Ecto neural progenitor cell (in vitro differentiated cells): ENCODE results near the gene TMEM33.
"Not testable (repeated sequence)": the region's sequence is repeated elsewhere in the genome, so short reads cannot be mapped to it uniquely, and the experiment has no call there.

ENCODE experiments used
- DNase-seq: peaks from one replicate; pipeline ENCODE4 v3.0.0-alpha.2; 2018; ENCODE audit warnings: low spot score

TMEM33 gene, protein sequence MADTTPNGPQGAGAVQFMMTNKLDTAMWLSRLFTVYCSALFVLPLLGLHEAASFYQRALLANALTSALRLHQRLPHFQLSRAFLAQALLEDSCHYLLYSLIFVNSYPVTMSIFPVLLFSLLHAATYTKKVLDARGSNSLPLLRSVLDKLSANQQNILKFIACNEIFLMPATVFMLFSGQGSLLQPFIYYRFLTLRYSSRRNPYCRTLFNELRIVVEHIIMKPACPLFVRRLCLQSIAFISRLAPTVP

DNA sequence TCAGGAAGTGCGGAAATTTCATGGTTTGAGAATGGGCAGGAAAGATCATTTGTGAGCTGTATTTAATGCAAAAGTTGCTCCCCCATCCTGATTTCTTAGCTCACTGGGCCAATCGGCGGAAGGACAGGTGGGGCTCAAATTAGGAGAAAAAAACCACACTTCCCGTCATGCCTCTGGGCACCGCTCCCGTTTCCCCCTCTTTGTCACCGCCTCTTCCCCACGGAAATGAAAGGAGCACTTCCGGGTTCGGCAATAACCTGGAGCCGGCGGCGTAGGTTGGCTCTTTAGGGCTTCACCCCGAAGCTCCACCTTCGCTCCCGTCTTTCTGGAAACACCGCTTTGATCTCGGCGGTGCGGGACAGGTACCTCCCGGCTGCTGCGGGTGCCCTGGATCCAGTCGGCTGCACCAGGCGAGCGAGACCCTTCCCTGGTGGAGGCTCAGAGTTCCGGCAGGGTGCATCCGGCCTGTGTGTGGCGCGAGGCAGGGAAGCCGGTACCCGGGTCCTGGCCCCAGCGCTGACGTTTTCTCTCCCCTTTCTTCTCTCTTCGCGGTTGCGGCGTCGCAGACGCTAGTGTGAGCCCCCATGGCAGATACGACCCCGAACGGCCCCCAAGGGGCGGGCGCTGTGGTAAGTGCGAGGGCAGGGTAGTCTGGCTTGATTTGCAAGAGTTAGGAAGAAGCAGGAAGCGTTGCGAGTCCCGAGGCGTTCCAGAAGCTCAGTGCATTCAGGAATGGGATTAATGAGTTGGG is at the start of gene TMEM33:
TSS of gene TMEM33 (plus strand) at position 529 of the 751 bp plus-strand sequence. CDS start at position 585, 56 bp downstream.
- DNase-seq, result peak; percentile 87

DNA sequence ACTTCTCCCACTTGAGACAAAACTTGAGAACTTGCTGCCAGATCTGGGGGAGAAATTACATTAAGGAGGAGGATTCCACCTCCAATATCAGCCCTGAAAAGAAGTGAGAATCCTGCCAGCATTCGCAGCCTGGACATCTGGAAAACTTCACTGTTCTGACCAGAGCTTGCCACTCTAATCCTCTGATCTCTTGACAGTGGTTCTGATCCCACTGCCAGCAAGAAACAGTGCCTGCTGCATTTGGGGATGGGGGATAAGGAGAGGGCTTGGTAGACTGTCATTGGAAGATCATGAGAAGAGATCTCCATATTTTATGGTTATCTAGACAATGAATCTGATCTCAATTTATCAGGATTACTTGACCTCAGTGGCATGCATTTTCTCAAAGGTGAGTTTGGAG is 49.8 kb upstream of the TMEM33 start:
- no peak for DNase-seq

DNA sequence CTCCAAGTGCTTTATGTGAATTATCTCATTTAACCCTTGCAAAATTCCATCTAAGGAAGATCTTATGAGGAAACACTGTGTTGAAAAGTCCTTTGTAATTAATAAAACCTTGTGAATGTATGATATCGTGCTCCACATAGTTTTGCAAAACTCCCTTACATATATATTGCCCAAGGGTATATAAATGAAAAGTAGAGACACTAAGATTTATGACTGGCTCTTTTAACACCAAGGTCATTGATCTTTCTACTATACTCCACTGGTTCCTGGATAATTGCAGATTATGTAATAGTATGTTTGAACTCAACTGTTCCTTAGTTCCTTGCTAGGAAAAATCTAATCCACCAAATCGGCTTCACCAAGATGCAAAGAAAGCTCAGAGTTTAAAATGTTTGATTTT is 48.0 kb upstream of the TMEM33 start:
- no peak for DNase-seq

DNA sequence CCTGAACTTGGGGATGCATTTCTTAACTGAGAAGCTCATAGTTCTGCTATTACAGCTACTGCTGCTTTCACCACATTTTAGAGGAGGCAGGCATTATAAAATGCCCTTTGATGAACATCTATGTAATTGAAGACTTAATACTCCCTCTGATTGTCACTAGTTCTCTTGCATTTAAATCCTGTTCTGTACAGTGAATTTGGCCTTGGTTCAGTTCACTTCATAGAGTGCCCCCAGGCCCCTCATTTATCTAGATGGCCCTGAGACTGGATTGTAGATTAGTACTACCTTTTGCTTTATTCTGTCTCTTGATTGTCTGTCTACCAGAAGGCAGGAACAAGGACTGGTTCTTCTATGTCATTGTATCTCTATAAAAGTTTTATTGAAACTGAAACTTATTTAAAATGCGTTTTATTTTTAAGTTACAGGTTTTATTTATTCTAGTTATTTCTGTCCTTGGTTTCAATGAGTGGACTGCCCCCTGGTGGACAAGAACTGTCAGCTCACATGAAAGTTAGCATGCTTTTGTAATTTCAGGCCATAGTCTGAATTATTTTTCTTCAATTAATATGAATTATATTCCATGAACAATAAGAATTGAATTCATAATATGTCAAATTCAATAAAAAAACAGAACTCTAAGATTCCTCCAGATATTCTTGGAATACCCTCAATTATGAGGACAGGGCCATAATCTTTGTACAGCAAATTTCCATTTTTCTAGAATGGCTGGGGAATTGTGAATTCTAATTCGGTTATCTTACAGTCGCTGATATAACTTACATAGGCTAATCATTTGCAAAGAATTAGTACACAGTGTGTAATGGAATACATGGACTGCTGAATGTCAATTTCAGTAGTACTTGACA is 47.2 kb upstream of the TMEM33 start:
- DNase-seq, result no peak

DNA sequence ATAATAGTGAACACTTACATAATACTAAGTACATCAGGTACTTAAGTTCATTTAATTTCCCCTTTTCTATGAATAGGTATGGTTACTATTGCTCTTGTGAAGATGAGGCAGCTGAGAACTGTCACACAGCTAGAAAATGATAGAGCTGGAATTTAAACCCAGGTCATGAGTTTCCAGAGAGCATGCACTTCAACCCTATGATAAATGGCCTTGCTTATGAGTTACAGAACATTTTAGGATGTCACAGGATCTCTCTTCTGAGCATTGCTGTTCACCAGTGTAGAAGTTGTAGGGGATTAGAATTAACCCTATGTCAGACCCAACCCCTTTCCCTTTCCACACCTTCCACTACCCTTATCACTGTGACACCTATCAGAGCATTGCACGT is 46.5 kb upstream of the TMEM33 start:
- no peak for DNase-seq

DNA sequence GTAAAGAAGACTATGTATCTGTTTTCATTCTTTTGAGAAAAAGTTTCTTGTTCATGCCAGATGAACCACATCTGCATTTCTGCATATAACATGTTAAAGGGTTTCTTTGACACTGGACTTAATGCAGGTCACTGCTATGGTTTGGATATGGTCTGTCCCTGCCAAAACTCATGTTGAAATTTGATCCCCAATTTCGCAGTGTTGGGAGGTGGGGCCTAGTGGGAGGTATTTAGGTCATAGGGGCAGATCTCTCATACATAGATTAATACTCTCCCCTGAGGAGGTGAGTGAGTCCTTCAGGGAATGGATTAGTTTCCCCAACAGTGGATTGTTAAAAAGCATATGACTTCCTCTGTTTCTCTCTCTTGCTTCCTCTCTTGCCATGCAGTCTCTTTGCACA is 45.9 kb upstream of the TMEM33 start:
- no peak for DNase-seq

DNA sequence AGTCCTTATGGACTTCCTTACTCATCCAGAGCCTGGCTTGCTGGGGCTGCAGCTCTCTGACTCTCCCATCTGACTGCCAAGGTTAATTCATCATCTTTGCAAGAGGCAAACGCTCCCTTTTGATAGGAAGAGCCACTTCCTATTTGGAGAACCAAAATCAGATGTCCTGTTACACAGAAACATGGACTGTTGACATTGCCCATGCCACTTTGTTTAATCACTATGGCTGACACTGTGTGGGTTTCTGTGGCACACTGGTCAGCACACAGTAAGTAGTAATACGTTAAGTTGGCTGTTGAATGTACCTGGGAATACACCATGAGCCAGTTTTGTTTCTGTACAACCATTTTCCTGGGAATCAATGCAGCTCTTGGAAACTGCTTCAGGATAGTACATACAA is 45.1 kb upstream of the TMEM33 start:
- no peak for DNase-seq

DNA sequence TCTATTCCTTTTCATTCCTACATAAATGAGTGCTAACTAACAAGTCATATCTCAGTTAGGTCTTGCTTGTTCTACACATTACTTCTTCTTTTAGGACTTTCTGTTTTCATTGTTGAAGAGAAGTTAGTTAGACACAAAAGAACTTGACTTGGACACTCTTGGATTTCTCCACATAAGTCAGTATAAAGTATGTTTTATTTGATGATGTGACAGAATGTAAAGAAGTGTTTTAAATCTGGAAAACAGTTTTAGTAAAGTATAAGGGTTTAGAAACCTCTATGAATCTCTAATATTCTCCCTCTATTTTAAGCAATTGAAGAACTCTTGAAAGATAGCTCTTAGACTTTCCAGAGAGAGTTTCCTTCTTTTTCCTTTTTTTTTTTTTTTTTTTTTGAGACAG is 38.6 kb upstream of the TMEM33 start:
- DNase-seq, result no peak

DNA sequence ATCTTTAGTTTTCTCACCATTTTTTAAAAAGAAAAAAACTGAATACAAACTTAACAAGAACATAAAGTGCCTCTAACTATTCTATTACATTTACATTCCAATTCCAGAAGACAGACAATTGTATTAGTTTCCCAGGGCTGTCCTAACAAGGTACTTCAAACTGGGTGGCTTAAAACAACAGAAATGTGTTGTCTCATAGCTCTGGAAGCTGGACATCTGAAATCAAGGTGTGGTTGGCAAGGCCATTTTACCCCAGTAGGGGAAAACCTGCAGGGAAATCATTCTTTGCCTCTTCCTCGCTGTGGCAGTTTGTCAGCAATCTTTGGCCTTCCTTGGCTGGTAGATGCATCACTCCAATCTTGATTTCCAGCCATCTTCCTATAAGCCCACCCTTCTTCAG is 37.5 kb upstream of the TMEM33 start:
- no peak for DNase-seq

DNA sequence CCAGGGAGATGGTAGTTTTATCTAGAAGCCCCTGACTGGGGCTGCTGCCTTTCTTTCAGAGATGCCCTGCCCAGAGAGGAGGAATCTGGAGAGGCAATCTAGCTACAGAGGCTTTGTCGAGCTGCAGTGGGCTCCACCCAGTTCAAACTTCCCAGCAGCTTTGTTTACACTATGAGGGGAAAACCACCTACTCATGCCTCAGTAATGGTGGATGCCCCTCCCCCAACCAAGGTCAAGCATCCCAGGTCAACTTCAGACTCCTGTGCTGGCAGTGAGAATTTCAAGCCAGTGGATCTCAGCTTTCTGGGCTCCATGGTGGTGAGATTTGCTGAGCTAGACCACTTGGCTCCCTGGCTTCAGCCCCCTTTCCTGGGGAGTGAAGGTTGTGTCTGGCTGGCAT is 26.1 kb upstream of the TMEM33 start:
- not testable (repeated sequence) for DNase-seq

DNA sequence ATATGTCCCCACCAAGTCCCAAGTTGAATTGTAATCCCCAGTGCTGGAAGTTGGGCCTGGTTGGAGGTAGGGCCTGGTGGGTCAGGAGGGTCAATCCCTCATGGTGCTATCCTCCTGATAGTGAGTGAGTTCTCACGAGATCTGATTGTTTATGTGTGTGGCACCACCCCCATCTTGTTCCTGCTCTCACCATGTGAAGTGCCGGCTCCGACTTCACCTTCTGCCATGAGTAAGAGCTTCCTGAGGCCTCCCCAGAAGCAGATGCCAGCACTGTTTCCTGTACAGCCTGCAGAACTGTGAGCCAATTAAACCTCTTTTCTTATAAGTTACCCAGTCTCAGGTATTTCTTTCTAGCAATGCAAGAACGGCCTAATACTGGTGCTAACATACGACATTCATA is 22.7 kb upstream of the TMEM33 start:
- DNase-seq, result no peak

DNA sequence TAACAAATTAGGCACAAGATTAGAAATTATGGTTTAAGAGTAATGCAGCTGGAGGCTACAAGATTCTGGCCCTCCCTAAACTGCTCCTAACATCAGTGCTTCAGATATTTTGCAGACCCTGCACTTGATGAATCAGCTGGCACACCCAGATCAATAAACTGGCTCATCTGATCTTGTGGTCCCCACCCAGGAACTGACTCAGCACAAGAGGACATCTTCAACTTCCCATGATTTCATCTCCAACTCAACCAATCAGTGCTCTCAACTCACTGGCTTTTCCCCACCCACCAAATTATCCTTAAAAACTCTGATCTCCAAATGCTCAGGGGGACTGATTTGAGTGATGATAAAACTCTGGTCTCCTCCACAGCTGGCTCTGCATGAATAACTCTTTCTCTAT is 21.7 kb upstream of the TMEM33 start:
- DNase-seq, result no peak

DNA sequence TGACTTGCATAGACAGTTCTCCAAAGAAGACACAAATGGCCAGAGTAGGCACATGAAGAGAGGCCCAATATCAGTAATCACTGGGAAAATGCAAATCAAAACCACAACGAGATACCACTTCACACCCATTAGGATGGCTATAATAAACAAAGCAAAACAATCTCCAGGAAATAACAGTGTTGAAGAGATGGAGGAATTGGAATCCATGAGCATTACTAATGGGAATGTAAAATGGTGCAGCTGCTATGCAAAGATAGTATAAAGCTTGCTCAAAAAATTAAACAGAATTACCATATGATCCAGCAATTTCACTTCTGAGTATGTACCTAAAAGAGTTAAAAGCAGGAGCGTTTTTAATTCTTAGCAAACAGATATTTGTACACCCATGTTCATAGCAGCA is 17.0 kb upstream of the TMEM33 start:
- no peak for DNase-seq

DNA sequence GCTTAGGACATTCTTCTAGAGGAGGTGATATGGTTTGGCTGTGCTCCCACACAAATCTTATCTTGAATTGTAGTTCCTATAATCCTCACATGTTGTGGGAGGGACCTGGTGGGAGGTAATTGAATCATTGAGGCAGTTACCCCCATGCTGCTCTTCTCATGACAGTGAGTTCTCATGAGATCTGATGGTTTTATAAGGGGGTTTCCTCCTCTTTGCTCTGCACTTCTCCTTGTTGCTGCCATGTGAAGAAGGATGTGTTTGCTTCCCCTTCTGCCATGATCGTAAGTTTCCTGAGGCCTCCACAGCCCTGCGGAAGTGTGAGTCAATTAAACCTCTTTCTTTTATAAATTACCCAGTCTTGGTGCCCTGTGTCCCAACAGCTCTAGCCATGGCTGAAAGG is 14.8 kb upstream of the TMEM33 start:
- not testable (repeated sequence) for DNase-seq

DNA sequence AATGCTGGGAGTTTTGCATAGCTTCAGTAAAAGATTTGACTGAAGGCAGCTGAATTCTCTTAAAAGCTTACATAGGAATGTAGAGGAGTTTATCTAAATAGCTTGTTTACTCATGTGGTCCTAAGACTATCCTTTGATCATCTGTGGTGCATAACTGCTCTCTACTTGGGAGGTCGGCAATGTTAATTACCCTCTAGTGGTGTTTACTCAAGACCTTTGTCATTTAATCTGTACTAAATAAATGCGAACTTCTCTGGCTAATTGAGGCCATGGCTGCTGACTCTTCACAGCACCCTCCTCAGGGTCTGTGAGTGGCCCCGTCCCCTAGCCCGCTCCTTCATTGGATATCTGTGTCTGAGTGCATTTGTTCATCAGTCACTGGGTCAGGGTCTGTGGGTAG is 13.8 kb upstream of the TMEM33 start:
- DNase-seq, result no peak

DNA sequence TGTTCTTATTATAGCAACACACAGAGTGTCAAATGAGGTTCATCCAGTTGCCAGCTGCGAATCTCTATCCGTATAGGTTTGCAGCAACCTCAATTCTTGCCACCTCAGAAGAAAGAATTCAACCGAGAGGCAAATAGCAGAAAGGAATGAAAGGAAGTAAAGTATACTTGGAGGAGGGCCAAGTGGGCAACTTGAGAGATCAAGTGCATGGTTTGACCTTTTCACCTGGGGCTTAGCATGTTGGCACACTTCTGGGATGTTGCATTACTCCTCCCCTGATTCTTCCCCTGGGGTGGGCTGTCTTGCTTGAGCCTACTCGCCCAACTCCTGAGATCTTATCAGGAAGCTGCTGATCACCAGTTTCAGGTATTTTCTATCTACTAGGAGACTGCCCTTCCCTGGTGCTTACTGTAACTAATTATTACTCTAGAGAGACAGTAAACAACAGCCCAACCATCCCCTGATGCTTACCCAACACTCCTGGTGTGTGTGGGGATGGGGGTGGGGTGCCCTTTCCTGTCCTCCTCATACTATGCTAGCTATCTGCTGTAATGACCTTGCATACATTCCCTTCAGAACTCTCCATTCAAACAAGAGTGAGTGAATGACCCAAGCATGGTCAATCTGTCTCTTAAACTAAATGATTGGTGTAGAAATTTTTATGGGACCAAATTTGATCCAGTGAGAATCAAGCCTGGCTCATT is 7.3 kb upstream of the TMEM33 start:
- DNase-seq, result no peak

DNA sequence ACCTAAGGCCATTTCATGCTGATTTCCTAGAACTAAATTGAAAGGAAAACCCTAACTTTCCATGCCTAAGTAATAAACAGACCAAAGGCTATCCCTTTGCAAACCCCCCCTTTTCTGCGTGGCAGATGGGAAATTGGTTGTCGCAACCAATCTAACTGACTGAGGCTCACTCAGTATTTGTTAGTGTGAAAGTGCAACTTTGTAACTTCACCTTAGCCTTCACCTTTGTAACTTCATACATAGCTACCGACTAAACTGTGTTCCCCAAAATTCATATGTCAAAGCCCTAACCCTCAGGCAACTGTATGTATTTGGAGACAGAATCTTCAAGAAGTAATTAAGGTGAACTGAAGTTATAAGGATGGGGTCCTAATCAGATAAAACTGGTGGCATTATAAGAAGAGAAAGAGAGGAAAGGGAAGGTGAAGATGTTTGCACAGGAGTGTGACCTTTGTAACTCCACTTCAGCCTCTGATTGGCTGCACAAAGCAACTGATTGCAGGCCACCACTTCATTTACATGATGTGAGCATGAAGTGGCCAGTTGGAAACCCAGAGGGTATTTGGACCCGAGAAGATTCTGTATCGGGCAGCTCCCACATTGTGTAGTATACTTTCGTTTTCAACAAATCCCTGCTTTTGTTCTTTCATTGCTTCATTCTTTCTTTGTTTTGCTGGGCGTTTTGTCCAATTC is 4.9 kb upstream of the TMEM33 start:
- no peak for DNase-seq

DNA sequence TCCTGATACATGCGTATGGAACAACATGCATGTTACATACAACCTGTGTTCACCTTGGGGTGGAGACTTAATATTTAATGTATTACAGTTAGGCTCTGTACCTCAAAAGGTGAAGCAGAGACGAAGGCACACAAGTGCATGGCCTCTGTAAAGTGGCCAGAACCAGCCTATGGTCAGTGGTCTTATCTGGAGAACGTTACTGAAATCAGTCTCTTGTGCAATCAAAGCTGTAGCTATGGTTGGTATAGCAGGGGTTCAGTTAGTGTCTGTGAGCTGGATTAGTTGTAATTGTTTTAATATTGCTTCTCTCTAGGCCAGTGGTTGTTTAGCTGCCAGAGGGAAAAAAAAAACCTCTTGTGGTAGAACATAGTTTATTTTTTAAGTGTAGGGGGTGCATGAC is 2.2 kb upstream of the TMEM33 start:
- DNase-seq, result no peak

DNA sequence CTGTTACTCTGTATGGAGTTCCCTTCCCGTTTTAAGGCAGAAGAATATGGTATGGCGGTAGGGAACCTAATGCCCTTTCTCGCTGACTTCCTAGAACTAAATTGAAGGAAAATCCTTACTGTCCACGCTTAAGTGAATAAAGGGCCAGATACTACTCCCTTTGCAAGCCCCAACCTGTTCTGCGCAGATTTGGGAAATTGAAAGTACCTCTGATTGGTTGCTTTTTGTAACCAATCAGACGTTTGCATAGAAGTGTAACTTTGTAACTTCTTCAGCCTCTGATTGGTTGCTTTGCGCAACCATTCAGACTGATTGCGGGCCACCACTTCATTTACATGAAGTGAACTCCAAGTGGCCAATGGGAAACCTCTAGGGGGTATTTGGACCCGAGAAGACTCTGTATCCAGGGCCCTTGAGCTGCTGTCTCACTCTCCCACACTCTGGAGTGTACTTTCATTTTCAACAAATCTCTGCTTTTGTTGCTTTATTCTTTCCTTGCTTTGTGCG is 1.2 kb upstream of the TMEM33 start:
- no peak for DNase-seq

DNA sequence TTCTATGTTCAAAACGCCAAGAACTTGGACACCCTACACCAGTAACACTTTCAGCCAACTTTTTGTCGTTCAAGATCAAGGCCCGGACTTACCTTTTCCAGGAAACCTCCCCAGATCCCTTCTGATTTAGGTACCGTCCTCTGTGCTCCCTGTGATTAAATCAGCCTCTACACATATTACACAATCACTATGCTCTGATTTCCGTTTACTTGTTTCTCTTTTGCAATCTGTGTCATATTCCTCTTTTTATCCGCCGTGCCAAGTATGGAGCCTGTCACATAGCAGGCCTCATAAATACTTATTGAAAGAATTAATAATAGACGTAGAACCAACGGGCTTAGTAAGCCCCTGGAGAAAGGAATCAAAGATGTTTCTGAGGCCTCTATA is 722 bp upstream of the TMEM33 start:
- DNase-seq, result no peak

DNA sequence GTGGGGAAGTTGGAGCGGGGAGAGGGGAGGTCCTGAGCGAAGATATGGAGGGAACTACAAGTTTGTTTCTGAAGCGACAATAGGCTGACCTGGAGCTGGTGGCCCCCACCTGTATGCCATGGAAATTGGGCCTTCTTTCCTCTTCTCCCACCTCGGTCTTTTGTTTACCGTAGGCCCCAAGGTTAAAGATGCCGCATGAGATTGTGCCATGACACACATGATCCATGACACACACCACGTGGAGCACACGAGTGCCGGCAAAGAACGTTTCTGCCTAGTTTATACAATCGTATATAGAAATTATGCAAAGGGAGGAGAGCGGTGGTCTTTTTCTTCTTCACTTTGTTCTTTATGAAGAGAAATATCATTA is 408 bp downstream of the TMEM33 start:
- DNase-seq, result no peak
